A172 (cell line): ENCODE results near the gene BTBD2. TPM values are rescaled to one million over a fixed set of nuclear protein-coding genes. Genes with fewer than 3 reads are reported as not detected.

Source experiments
- DNase-seq: peaks from one replicate; pipeline ENCODE4 v3.0.0-alpha.2; 2015; ENCODE audit warnings: low spot score
- total RNA-seq: library from RNA; depleted of rRNA; stranded (reverse); fragments of >200 nt; shearing (Covaris generic); gene quantifications from 2 replicates; pipeline ENCODE4 v1.2.3, GENCODE V29; 2014

Gene BTBD2
- total RNA-seq, 1 experiment from 2014 or later: 60.4 TPM

GRCh38 chr19:2050991-2051772 is 35.7 kb upstream of the BTBD2 start, which contains the start of gene MKNK2:
MKNK2 (minus strand) TSS chr19:2051244; CDS start chr19:2050851, 393 bp downstream.
- peak; percentile 72 for DNase-seq

GRCh38 chr19:2050349-2050990 is 35.0 kb upstream of the BTBD2 start:
- no peak for DNase-seq

GRCh38 chr19:2049741-2050348 is 34.3 kb upstream of the BTBD2 start:
- DNase-seq: peak; percentile 80

- no peak for DNase-seq
Observed at GRCh38 chr19:2048959-2049740, 33.6 kb upstream of the BTBD2 start.

GRCh38 chr19:2048104-2048958 is 32.8 kb upstream of the BTBD2 start:
- DNase-seq: no peak

GRCh38 chr19:2047449-2048103 is 32.1 kb upstream of the BTBD2 start:
- peak; percentile 71 for DNase-seq

GRCh38 chr19:2047076-2047448 is 31.5 kb upstream of the BTBD2 start:
- no peak for DNase-seq

GRCh38 chr19:2046046-2046907 is 30.8 kb upstream of the BTBD2 start:
- DNase-seq: no peak

- no peak for DNase-seq
Observed at GRCh38 chr19:2045501-2046045, 30.1 kb upstream of the BTBD2 start.

- DNase-seq: no peak
Observed at GRCh38 chr19:2044709-2045500, 29.4 kb upstream of the BTBD2 start.

- DNase-seq: no peak
Observed at GRCh38 chr19:2043961-2044708, 28.6 kb upstream of the BTBD2 start.

GRCh38 chr19:2043251-2043641 is 27.7 kb upstream of the BTBD2 start:
- no peak for DNase-seq

GRCh38 chr19:2042485-2043250 is 27.2 kb upstream of the BTBD2 start:
- DNase-seq: no peak

GRCh38 chr19:2041683-2042484 is 26.4 kb upstream of the BTBD2 start:
- DNase-seq: no peak

GRCh38 chr19:2041433-2041682 is 25.8 kb upstream of the BTBD2 start:
- no peak for DNase-seq

- no peak for DNase-seq
Observed at GRCh38 chr19:2040647-2041432, 25.3 kb upstream of the BTBD2 start.
